CD14-positive monocyte (primary cell): ENCODE results near the gene AURKB. TPM values are rescaled to one million over a fixed set of nuclear protein-coding genes. Genes with fewer than 3 reads are reported as not detected.

Source experiments
- DNase-seq, 3 donors: peaks; one replicate each; pipeline ENCODE4 v3.0.0-alpha.2; 2011 to 2022
- H2AFZ ChIP-seq: 2 replicates; pipeline ENCODE4 v1.6.0; 2012; ENCODE audit warnings: mild to moderate bottlenecking, low read depth, low read length, inconsistent platforms; ENCODE audit not compliant: insufficient read depth, poor library complexity, severe bottlenecking
- H3K27ac ChIP-seq, 2 donors: 1 replicate in 1 of 2; 2 replicates in 1 of 2; pipeline ENCODE4 v1.5.1; 2012 to 2013; ENCODE audit warnings: low read length in 2 of 2, control low read depth in 1 of 2, inconsistent platforms in 1 of 2, low read depth in 1 of 2, mild to moderate bottlenecking in 1 of 2
- H3K27me3 ChIP-seq, 2 donors: one replicate each; pipeline versions ENCODE4 v1.6.0 to v1.6.1; 2011 to 2013; ENCODE audit warnings: low read length in 2 of 2; ENCODE audit not compliant: control insufficient read depth in 2 of 2, insufficient read depth in 2 of 2
- H3K36me3 ChIP-seq, 2 donors: replicated peaks in 1 of 2; 1 replicate in 1 of 2; 2 replicates in 1 of 2; pipeline versions ENCODE4 v1.5.1 to v1.6.1; 2012 to 2013; ENCODE audit warnings: low read length in 2 of 2, control low read depth in 1 of 2, inconsistent platforms in 1 of 2, mild to moderate bottlenecking in 1 of 2; ENCODE audit not compliant: insufficient read depth in 2 of 2, control insufficient read depth in 1 of 2
- H3K4me1 ChIP-seq, 2 donors: 1 replicate in 1 of 2; 2 replicates in 1 of 2; pipeline versions ENCODE4 v1.5.1 to v1.6.1; 2012 to 2013; ENCODE audit warnings: low read length in 2 of 2, control low read depth in 1 of 2, inconsistent platforms in 1 of 2, mild to moderate bottlenecking in 1 of 2, moderate library complexity in 1 of 2; ENCODE audit not compliant: insufficient read depth in 2 of 2, control insufficient read depth in 1 of 2
- H3K4me2 ChIP-seq: replicated peaks from 2 replicates; pipeline ENCODE3; 2012; ENCODE audit warnings: low read length, moderate library complexity, mild to moderate bottlenecking; ENCODE audit not compliant: poor library complexity, severe bottlenecking; ENCODE audit errors: extremely low read depth
- H3K4me3 ChIP-seq, 3 experiments: fragments of 200-600 bp in 1 of 3; sonication (generic) in 1 of 3; replicated peaks in 1 of 3; 1 replicate in 2 of 3; 2 replicates in 1 of 3; pipeline ENCODE4 v1.5.1; 2011 to 2013; ENCODE audit warnings: low read length in 3 of 3, mild to moderate bottlenecking in 3 of 3, control low read depth in 2 of 3, low read depth in 2 of 3, inconsistent platforms in 1 of 3, moderate library complexity in 1 of 3
- H3K79me2 ChIP-seq: 2 replicates; pipeline ENCODE4 v1.6.0; 2012; ENCODE audit warnings: mild to moderate bottlenecking, control low read depth, inconsistent platforms, low read length, moderate library complexity; ENCODE audit not compliant: insufficient read depth
- H3K9ac ChIP-seq: 2 replicates; pipeline ENCODE4 v1.6.0; 2017; ENCODE audit warnings: low read length, mild to moderate bottlenecking; ENCODE audit not compliant: insufficient read depth, poor library complexity, severe bottlenecking
- H3K9me3 ChIP-seq, 2 donors: replicated peaks in 1 of 2; 1 replicate in 1 of 2; 2 replicates in 1 of 2; pipeline versions ENCODE4 v1.5.1 to v1.6.1; 2012 to 2013; ENCODE audit warnings: low read length in 2 of 2, control low read depth in 1 of 2; ENCODE audit not compliant: control insufficient read depth in 1 of 2, insufficient read depth in 1 of 2
- H4K20me1 ChIP-seq: 2 replicates; pipeline ENCODE4 v1.6.0; 2012; ENCODE audit warnings: mild to moderate bottlenecking, low read length, control low read depth, moderate library complexity; ENCODE audit not compliant: insufficient read depth
- H3K27ac Mint-ChIP-seq, 7 donors: one replicate each; pipeline ENCODE4 v1.8.0; 2020; ENCODE audit warnings: mild to moderate bottlenecking in 7 of 7, mixed read lengths in 7 of 7, moderate library complexity in 6 of 7, inconsistent platforms in 2 of 7
- H3K27me3 Mint-ChIP-seq, 3 donors: one replicate each; pipeline ENCODE4 v1.8.0; 2021 to 2022; ENCODE audit warnings: low read depth in 3 of 3, mild to moderate bottlenecking in 3 of 3, mixed read lengths in 3 of 3, moderate library complexity in 3 of 3, inconsistent platforms in 1 of 3
- H3K36me3 Mint-ChIP-seq, 2 donors: one replicate each; pipeline ENCODE4 v1.8.0; 2020; ENCODE audit warnings: mixed read lengths in 2 of 2, inconsistent platforms in 1 of 2, mild to moderate bottlenecking in 1 of 2
- H3K4me1 Mint-ChIP-seq: one replicate; pipeline ENCODE4 v1.8.0; 2020; ENCODE audit warnings: mild to moderate bottlenecking, mixed read lengths
- H3K4me3 Mint-ChIP-seq, 2 donors: one replicate each; pipeline ENCODE4 v1.8.0; 2020; ENCODE audit warnings: mild to moderate bottlenecking in 2 of 2, mixed read lengths in 2 of 2, moderate library complexity in 1 of 2
- H3K9me3 Mint-ChIP-seq, 7 donors: one replicate each; pipeline ENCODE4 v1.8.0; 2020 to 2022; ENCODE audit warnings: mixed read lengths in 7 of 7, mild to moderate bottlenecking in 6 of 7, moderate library complexity in 6 of 7, inconsistent platforms in 2 of 7
- CTCF ChIP-seq: fragments of 200-600 bp; IDR thresholded peaks from one replicate; pipeline ENCODE4 v1.8.0; 2022; ENCODE audit warnings: antibody characterized with exemption, mild to moderate bottlenecking
- WGBS: methylation state at CpG from one replicate; pipeline ENCODE4 v1.1.5; 2013; ENCODE audit warnings: missing lambda C conversion rate; ENCODE audit not compliant: insufficient coverage; 5-methylcytosine and 5-hydroxymethylcytosine counted together
- intact Hi-C, 2 donors: fragments of 100-400 bp; cut with micrococcal nuclease; formaldehyde crosslinking; loops; one replicate each; pipeline versions ENCODE4 v1.15.0 to v1.15.1; 2023
- polyA plus RNA-seq, 3 donors: library from polyadenylated mRNA; depleted of rRNA in 1 of 3; unstranded in 2 of 3; stranded (reverse) in 1 of 3; fragments of 300-500 nt in 2 of 3; fragments of >200 nt in 1 of 3; fragmentation: Illumina TruSeq in 2 of 3; gene quantifications; 1 replicate in 2 of 3; 2 replicates in 1 of 3; pipeline ENCODE4 v1.2.3, GENCODE V29; 2012 to 2021

Gene AURKB
- polyA plus RNA-seq, 3 donors: 0.38 to 4.2 (median 0.79) TPM

DNA sequence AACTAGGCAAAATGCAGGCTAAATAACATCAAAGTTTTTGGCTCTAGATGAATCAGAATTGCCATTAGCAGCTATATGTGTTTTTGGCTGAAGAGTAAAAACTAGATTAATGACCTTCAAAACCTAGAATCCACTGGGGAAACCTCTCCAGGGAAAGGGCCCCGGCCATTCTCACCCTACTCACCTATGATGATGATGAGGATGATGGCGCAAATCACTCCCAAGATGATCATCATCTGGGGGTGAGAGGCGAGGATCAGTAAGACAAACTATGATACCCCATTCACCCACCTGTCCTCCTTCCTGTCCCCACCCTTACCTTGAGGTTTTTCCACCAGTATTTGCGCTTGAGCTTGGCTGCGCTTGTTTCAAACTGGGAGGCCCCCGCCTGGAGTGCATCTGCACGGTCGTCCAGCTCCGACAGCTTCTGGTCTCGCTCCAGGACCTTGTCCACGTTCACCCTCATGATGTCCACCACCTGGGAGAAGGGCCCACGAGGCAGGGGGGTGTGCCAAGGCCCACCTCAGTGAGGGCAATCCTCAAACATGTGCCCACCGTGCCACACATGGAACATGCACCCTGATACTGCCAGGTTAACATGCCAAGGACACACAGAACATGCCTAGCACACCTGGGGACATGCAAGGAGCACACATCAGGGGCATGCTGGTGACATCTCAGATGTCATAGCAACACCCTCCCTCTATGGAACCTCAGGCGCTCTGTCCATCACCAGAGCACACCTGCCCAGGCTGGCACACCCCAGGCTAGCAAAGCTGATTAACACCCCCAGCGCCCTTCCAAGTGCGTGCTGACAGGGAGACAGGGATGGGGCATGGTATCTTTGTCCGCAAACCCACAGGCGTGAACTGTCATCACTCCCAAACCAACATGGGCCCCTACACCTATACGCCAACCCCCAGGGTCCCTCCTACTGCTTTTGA, 48.8 kb downstream of the AURKB start:
- Histone ChIP-seq H3K4me3 (peak overlapping the region; percentile 86 to 98 (median 95)), H3K9me3 (no peaks in the 10 kb centered on the region), H2AFZ (no peak overlapping the region), H3K27me3 (no peaks in the 10 kb centered on the region), H3K4me2 (peak overlapping the region; percentile 86), H3K79me2 (peaks cover 31% of the 10 kb centered on the region), H3K4me1 (peaks cover 52 to 79% of the 10 kb centered on the region in 2 donors), H4K20me1 (no peaks in the 10 kb centered on the region), H3K36me3 (peaks cover 19 to 26% of the 10 kb centered on the region in 2 donors), H3K27ac (peak overlapping the region; percentile 74 to 94), H3K9ac (peak overlapping the region; percentile 99)
- DNase-seq: no peak
- TF ChIP-seq CTCF: no peak
- Mint-ChIP-seq H3K36me3 (peaks cover 23 to 30% of the 10 kb centered on the region in 2 donors), H3K4me3 (peak overlapping the region; percentile 82 to 84), H3K27me3 (no peaks in the 10 kb centered on the region), H3K4me1 (peaks cover 59% of the 10 kb centered on the region), H3K27ac (peak overlapping the region in 6 of 7 donors; percentile 77 to 94 (median 88)), H3K9me3 (no peaks in the 10 kb centered on the region)
- intact Hi-C loops: loop anchor here in 1 of 2 donors (5.0 kb wide), 1 partner anchor 34 kb away; no protein-coding TSS in a partner anchor
- 86% methylated on average over 13 of the region's 19 CpGs for WGBS

DNA sequence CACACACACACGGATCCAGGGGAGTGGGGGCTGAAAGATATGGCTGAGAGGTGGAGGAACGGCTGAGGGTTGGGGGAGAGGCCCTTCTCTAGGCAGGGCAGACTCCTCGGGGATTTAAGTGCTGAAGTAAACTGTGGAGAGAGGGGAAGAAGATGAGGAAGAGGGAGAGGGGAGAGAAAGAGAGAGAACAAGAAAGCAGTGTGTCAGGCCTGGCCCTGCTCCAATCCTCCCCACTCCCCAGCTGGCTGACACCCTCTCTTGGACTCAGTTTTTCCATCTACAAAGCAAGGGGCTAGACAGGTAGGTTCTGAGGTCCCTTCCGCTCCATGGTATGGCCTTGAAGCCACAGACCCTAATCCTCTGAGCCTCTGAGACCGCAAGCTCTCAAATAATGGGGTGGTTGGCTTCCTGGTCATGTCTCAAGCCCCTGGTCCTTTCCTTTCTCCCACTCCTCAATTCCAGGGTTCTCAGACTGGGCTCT, 49.6 kb downstream of the AURKB start:
- peak overlapping the region in 6 of 7 donors; percentile 50 to 91 (median 82) for H3K27ac Mint-ChIP-seq
- intact Hi-C loops: loop anchor here in 1 of 2 donors (5.0 kb wide), 1 partner anchor 33 kb away; no protein-coding TSS in a partner anchor
- peak overlapping the region in 1 of 3 experiments; percentile 98 for H3K4me3 ChIP-seq
- peaks cover 3% of the 10 kb centered on the region for H4K20me1 ChIP-seq
- H3K27ac ChIP-seq: peak overlapping the region; percentile 21 to 94
- no peak for TF ChIP-seq CTCF
- no peak overlapping the region for H3K9ac ChIP-seq
- no peak for DNase-seq
- no CpG with 5 or more reads among the region's 5 CpGs for WGBS
- no peaks in the 10 kb centered on the region for H3K27me3 ChIP-seq
- peak overlapping the region; percentile 71 to 82 for H3K4me3 Mint-ChIP-seq
- peaks cover 19 to 26% of the 10 kb centered on the region in 2 donors for H3K36me3 ChIP-seq
- H2AFZ ChIP-seq: no peak overlapping the region
- H3K9me3 ChIP-seq: no peaks in the 10 kb centered on the region
- H3K36me3 Mint-ChIP-seq: peaks cover 23 to 30% of the 10 kb centered on the region in 2 donors
- H3K4me1 ChIP-seq: peaks cover 56 to 81% of the 10 kb centered on the region in 2 donors
- H3K9me3 Mint-ChIP-seq: no peaks in the 10 kb centered on the region
- no peaks in the 10 kb centered on the region for H3K27me3 Mint-ChIP-seq
- peak overlapping the region; percentile 86 for H3K4me2 ChIP-seq
- H3K4me1 Mint-ChIP-seq: peaks cover 59% of the 10 kb centered on the region
- H3K79me2 ChIP-seq: peaks cover 31% of the 10 kb centered on the region
